IMR-90 (cell line): ENCODE results near the gene UBASH3A. TPM values are rescaled to one million over a fixed set of nuclear protein-coding genes. Genes with fewer than 3 reads are reported as not detected.

Source experiments
- ATAC-seq: fragments of 200-7000 bp; cut with Tn5 transposase; 2 replicates; pipeline ENCODE4 v1.9.1; 2020; ENCODE audit warnings: low read depth, mild to moderate bottlenecking, moderate library complexity
- BruUV-seq: library from RNA; stranded (reverse); fragments of 400-500 nt; replicated peaks from 2 replicates; lab custom pipeline; 2021; lab: Mats Ljungman, UMichigan
- CTCF ChIA-PET: fragments of 300-600 bp; formaldehyde crosslinking; extraction: SDS; loops from one replicate; lab custom pipeline; 2021; ENCODE audit warnings: antibody characterized with exemption; lab: Yijun Ruan, JAX
- POLR2A ChIA-PET: fragments of 300-600 bp; sonication (Branson Sonifier 250); formaldehyde crosslinking; loops from one replicate; lab custom pipeline; 2022; ENCODE audit warnings: antibody characterized with exemption; ENCODE audit not compliant: unreplicated experiment; lab: Charles Lee
- DNase-seq: peaks from one replicate; pipeline ENCODE4 v3.0.0; 2013
- H2AFZ ChIP-seq: replicated peaks from 2 replicates; pipeline ENCODE3; 2013; ENCODE audit warnings: low read length, mild to moderate bottlenecking; ENCODE audit not compliant: poor library complexity
- H2AK5ac ChIP-seq: 2 replicates; pipeline ENCODE4 v1.6.1; 2013; ENCODE audit warnings: low read depth, low read length, inconsistent platforms
- H2AK9ac ChIP-seq: replicated peaks from 2 replicates; pipeline ENCODE3; 2013; ENCODE audit warnings: mild to moderate bottlenecking, low read depth, low read length, moderate library complexity; ENCODE audit not compliant: poor library complexity
- H2BK120ac ChIP-seq: 2 replicates; pipeline ENCODE4 v1.6.1; 2013; ENCODE audit warnings: low read depth, low read length, inconsistent platforms
- H2BK15ac ChIP-seq: 3 replicates; pipeline ENCODE4 v1.6.1; 2013; ENCODE audit warnings: low read depth, low read length, inconsistent platforms
- H2BK20ac ChIP-seq: 2 replicates; pipeline ENCODE4 v1.6.1; 2013; ENCODE audit warnings: low read depth, mild to moderate bottlenecking, inconsistent platforms, low read length, moderate library complexity
- H2BK5ac ChIP-seq: 2 replicates; pipeline ENCODE4 v1.6.1; 2013; ENCODE audit warnings: mild to moderate bottlenecking, low read depth, low read length, inconsistent platforms; ENCODE audit not compliant: poor library complexity, severe bottlenecking
- H3K14ac ChIP-seq: replicated peaks from 2 replicates; pipeline ENCODE4 v1.6.1; 2013; ENCODE audit warnings: low read depth, low read length, inconsistent platforms
- H3K18ac ChIP-seq: 2 replicates; pipeline ENCODE4 v1.6.1; 2013; ENCODE audit warnings: low read depth, low read length, control low read depth
- H3K23ac ChIP-seq: 2 replicates; pipeline ENCODE4 v1.6.1; 2013; ENCODE audit warnings: low read depth, low read length, inconsistent platforms
- H3K27ac ChIP-seq: 2 replicates; pipeline ENCODE4 v1.5.1; 2013; ENCODE audit warnings: mild to moderate bottlenecking, control low read depth, low read length; ENCODE audit not compliant: insufficient read depth
- H3K27me3 ChIP-seq: 2 replicates; pipeline ENCODE4 v1.6.1; 2013; ENCODE audit warnings: low read length; ENCODE audit not compliant: control insufficient read depth, insufficient read depth
- H3K36me3 ChIP-seq: 2 replicates; pipeline ENCODE4 v1.6.1; 2013; ENCODE audit warnings: low read length, mixed read lengths; ENCODE audit not compliant: control insufficient read depth, insufficient read depth
- H3K4ac ChIP-seq: 2 replicates; pipeline ENCODE4 v1.6.1; 2013; ENCODE audit warnings: low read depth, low read length, inconsistent platforms
- H3K4me1 ChIP-seq: 2 replicates; pipeline ENCODE4 v1.6.1; 2013; ENCODE audit warnings: low read length, mixed read lengths; ENCODE audit not compliant: control insufficient read depth, insufficient read depth
- H3K4me2 ChIP-seq: 2 replicates; pipeline ENCODE4 v1.6.1; 2013; ENCODE audit warnings: low read depth, mild to moderate bottlenecking, control low read depth, low read length, moderate library complexity
- H3K4me3 ChIP-seq: 2 replicates; pipeline ENCODE4 v1.5.1; 2013; ENCODE audit warnings: low read depth, mild to moderate bottlenecking, control low read depth, low read length, moderate library complexity; ENCODE audit not compliant: insufficient read depth
- H3K56ac ChIP-seq: 2 replicates; pipeline ENCODE4 v1.6.1; 2013; ENCODE audit warnings: low read length, inconsistent platforms; ENCODE audit not compliant: insufficient read depth; ENCODE audit errors: extremely low read depth
- H3K79me1 ChIP-seq, 2 experiments: 2 replicates each; pipeline ENCODE4 v1.6.1; 2013; ENCODE audit warnings: low read length in 2 of 2, inconsistent platforms in 1 of 2, low read depth in 1 of 2
- H3K9ac ChIP-seq: 2 replicates; pipeline ENCODE4 v1.6.1; 2013; ENCODE audit warnings: low read depth, low read length, control low read depth
- H3K9me1 ChIP-seq: 2 replicates; pipeline ENCODE4 v1.6.1; 2013; ENCODE audit warnings: low read length, inconsistent platforms; ENCODE audit not compliant: insufficient read depth
- H3K9me3 ChIP-seq: 2 replicates; pipeline ENCODE4 v1.6.1; 2013; ENCODE audit warnings: low read length; ENCODE audit not compliant: control insufficient read depth, insufficient read depth
- H4K20me1 ChIP-seq: 2 replicates; pipeline ENCODE4 v1.6.1; 2013; ENCODE audit warnings: low read length, inconsistent platforms; ENCODE audit not compliant: insufficient read depth
- H4K5ac ChIP-seq: 2 replicates; pipeline ENCODE4 v1.6.1; 2013; ENCODE audit warnings: mild to moderate bottlenecking, low read depth, low read length, control low read depth
- H4K8ac ChIP-seq, 2 experiments: 2 replicates each; pipeline ENCODE4 v1.6.1; 2013; ENCODE audit warnings: low read depth in 2 of 2, low read length in 2 of 2, control low read depth in 1 of 2, inconsistent platforms in 1 of 2
- H4K91ac ChIP-seq: 2 replicates; pipeline ENCODE4 v1.6.1; 2013; ENCODE audit warnings: low read depth, low read length, inconsistent platforms; ENCODE audit not compliant: insufficient read depth
- SMC3 ChIP-seq: fragments of 150-350 bp; IDR thresholded peaks from 2 replicates; pipeline ENCODE4 v1.6.1; 2016; ENCODE audit warnings: low read depth, mild to moderate bottlenecking, antibody characterized with exemption, low read length, moderate library complexity
- WGBS, 2 experiments: methylation state at CpG; one replicate each; pipeline versions ENCODE4 v1.1.5 to v1.1.7; 2013; ENCODE audit warnings: missing lambda C conversion rate in 2 of 2; ENCODE audit not compliant: insufficient read length in 1 of 2; ENCODE audit errors: extremely low coverage in 2 of 2; 5-methylcytosine and 5-hydroxymethylcytosine counted together
- dilution Hi-C: fragments of 300-500 bp; cut with HindIII; formaldehyde crosslinking; loops from one replicate; pipeline ENCODE4 v1.14.3; 2018; ENCODE audit warnings: low sequenced_read_pairs; ENCODE audit not compliant: unreplicated experiment
- in situ Hi-C: fragments of 300-500 bp; cut with MboI; formaldehyde crosslinking; loops from 3 replicates; pipeline ENCODE4 v1.14.3; 2019; ENCODE audit warnings: low sequenced_read_pairs, inconsistent platforms, mixed read lengths
- intact Hi-C: fragments of 100-400 bp; cut with micrococcal nuclease; formaldehyde crosslinking; loops from 2 replicates; pipeline ENCODE4 v1.10.0; 2022
- polyA plus RNA-seq, 3 experiments: library from polyadenylated mRNA; depleted of rRNA; stranded (reverse); fragments of >200 nt; gene quantifications; 2 replicates each; pipeline ENCODE4 v1.2.3, GENCODE V29; 2012; ENCODE audit warnings: low replicate concordance in 1 of 3
- total RNA-seq: library from RNA; depleted of rRNA; stranded (reverse); fragments of >200 nt; gene quantifications from 2 replicates; pipeline ENCODE4 v1.2.3, GENCODE V29; 2012

UBASH3A gene
- total and polyA plus RNA-seq, 2 of the 4 experiments (the other 2 are of a cell fraction): not detected

DNA sequence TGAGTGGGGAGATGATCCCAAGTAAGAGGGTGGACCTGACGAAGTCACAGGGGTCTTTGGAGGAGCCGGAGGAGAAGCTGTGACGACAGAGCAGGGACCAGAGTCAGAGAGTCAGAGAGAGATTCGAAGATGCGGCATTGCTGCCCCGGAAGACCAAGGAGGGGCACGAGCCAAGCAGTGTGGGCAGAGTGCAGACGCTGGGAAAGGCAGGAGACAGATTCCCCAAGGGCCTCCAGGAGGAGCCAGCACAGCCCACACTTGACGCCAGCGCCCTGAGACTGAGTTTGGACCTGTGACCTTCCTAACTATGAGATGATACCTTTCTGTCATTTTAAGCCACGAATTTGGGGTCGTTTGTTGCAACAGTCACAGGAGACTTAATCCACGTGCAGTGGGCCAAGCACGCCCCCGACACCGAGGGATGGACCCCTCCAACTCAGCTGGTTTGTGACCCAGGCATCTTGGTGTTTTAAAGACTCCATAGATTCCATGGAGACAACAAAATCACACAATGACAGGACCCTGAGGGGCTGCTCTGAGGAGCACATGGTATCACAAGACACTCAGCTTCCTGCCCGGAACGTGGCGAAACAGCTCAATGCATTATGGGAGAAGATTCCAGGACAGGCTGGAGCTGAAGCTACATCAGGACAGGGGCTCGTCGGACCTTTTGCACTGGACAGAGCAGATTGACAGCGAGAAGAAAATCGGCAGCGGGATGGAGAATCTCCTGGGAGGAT lies 26.3 kb upstream of the UBASH3A start:
- no peak for TF ChIP-seq SMC3
- Histone ChIP-seq H3K9me3 (peaks cover 3% of the 10 kb centered on the region; the same call in 1 of the 2 replicates), H3K4me3 (no peak overlapping the region), H3K27me3 (peaks cover 29% of the 10 kb centered on the region; the same call in 1 of the 2 replicates), H3K56ac (no peak overlapping the region), H4K5ac (no peak overlapping the region), H3K79me1 (no peaks in the 10 kb centered on the region), H3K23ac (no peak overlapping the region), H3K18ac (no peak overlapping the region), H2BK120ac (no peak overlapping the region), H4K8ac (no peak overlapping the region), H2AFZ (no peak overlapping the region), H3K9me1 (no peaks in the 10 kb centered on the region), H2AK9ac (no peak overlapping the region), H3K9ac (no peak overlapping the region), H3K36me3 (no peaks in the 10 kb centered on the region), H3K27ac (no peak overlapping the region), H4K20me1 (no peaks in the 10 kb centered on the region), H2AK5ac (no peak overlapping the region), H2BK15ac (no peak overlapping the region), H3K4me1 (no peaks in the 10 kb centered on the region), H3K14ac (no peak overlapping the region), H3K4ac (no peak overlapping the region), H2BK20ac (no peak overlapping the region), H4K91ac (no peak overlapping the region), H3K4me2 (no peak overlapping the region), H2BK5ac (no peak overlapping the region)
- in situ Hi-C loops: no loop called here
- no TSS peak for BruUV-seq
- dilution Hi-C loops: no loop called here
- 68% methylated on average over 12 of the region's 24 CpGs; no CpG with 5 or more reads in 1 of the 2 experiments for WGBS, 2 experiments
- ChIA-PET CTCF (no interaction called here), POLR2A (no interaction called here)
- intact Hi-C loops: no loop called here
- DNase-seq (no peak), ATAC-seq (no peak)
